Nephron progenitor cell (in vitro differentiated cells): ENCODE measurements around the gene ACADM.

Source experiments
- DNase-seq: peaks from one replicate; pipeline ENCODE4 v3.0.0; 2021
- H3K27ac Mint-ChIP-seq: 2 replicates; pipeline ENCODE4 v1.8.0; 2021; ENCODE audit warnings: mild to moderate bottlenecking, moderate library complexity, mixed read lengths
- H3K27me3 Mint-ChIP-seq: 2 replicates; pipeline ENCODE4 v1.8.0; 2021; ENCODE audit warnings: mild to moderate bottlenecking, low read depth, mixed read lengths; ENCODE audit not compliant: poor library complexity
- H3K36me3 Mint-ChIP-seq: 2 replicates; pipeline ENCODE4 v1.8.0; 2021; ENCODE audit warnings: low read depth, mixed read lengths
- H3K4me1 Mint-ChIP-seq: 2 replicates; pipeline ENCODE4 v1.8.0; 2021; ENCODE audit warnings: mixed read lengths
- H3K4me3 Mint-ChIP-seq: 2 replicates; pipeline ENCODE4 v1.8.0; 2021; ENCODE audit warnings: mild to moderate bottlenecking, moderate library complexity, mixed read lengths
- H3K9me3 Mint-ChIP-seq: 2 replicates; pipeline ENCODE4 v1.8.0; 2021; ENCODE audit warnings: mild to moderate bottlenecking, moderate library complexity, mixed read lengths
- TF ChIP-seq, protein P1 (sequence below): fragments of 200-600 bp; sonication (generic); IDR thresholded peaks from 2 replicates; pipeline ENCODE4 v1.5.0; 2021; ENCODE audit warnings: antibody characterized with exemption

The ACADM gene

DNA sequence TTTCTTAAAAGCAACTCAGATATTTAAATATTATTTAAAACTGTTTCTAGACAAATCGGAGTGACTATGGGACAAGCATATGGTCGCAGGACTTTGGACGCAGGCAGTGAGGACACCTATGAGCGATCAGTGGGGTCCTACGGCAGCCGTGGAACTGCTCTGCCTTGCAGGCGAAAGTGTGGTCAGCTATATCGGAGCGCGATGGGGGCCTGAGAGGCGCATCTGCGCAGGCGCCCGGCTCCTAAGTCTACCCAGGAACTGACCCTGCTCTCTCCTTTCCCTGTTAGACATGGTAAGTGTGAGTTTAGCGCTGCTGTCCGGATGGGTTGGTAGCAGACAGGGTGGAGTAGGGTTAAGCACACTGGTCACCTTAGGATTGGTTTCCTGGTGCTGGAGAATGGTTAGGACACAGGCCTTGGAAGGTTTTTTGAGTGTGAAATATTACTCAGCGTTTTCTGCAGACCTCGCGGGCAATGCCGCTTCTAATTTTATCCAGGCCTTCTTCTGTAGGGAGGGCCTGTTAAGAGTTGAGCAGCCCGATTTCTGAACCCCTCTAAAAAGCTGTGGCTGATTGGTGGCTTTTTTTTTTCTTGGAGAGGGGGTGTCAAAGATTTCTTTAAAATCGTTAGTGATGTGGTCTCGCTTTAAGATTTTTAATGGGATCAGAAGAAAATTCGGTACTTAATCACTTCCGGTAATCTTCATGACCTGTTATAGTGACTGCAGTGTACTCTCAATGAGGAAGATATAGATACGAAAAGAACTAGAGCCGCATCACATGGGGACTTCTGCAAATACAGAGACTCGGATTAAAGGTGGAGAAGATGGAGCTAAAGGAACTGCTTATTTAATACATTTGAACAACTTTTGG lies 61.7 kb downstream of the ACADM start, which contains the start of gene RABGGTB:
Gene RABGGTB (plus strand): TSS at position 274 of the 871 bp plus-strand sequence. CDS start 16 bp downstream, at position 290.
- Mint-ChIP-seq H3K36me3 (peaks cover 23% of the 10 kb centered on the region), H3K27ac (peak within 1 kb of the TSS; percentile 99), H3K9me3 (peaks cover 17% of the 10 kb centered on the region), H3K4me3 (peak within 1 kb of the TSS; percentile 96), H3K27me3 (no peaks in the 10 kb centered on the region), H3K4me1 (peaks cover 55% of the 10 kb centered on the region)
- DNase-seq, result peak; percentile 96
- TF ChIP-seq, protein P1, sequence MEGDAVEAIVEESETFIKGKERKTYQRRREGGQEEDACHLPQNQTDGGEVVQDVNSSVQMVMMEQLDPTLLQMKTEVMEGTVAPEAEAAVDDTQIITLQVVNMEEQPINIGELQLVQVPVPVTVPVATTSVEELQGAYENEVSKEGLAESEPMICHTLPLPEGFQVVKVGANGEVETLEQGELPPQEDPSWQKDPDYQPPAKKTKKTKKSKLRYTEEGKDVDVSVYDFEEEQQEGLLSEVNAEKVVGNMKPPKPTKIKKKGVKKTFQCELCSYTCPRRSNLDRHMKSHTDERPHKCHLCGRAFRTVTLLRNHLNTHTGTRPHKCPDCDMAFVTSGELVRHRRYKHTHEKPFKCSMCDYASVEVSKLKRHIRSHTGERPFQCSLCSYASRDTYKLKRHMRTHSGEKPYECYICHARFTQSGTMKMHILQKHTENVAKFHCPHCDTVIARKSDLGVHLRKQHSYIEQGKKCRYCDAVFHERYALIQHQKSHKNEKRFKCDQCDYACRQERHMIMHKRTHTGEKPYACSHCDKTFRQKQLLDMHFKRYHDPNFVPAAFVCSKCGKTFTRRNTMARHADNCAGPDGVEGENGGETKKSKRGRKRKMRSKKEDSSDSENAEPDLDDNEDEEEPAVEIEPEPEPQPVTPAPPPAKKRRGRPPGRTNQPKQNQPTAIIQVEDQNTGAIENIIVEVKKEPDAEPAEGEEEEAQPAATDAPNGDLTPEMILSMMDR, result no peak

DNA sequence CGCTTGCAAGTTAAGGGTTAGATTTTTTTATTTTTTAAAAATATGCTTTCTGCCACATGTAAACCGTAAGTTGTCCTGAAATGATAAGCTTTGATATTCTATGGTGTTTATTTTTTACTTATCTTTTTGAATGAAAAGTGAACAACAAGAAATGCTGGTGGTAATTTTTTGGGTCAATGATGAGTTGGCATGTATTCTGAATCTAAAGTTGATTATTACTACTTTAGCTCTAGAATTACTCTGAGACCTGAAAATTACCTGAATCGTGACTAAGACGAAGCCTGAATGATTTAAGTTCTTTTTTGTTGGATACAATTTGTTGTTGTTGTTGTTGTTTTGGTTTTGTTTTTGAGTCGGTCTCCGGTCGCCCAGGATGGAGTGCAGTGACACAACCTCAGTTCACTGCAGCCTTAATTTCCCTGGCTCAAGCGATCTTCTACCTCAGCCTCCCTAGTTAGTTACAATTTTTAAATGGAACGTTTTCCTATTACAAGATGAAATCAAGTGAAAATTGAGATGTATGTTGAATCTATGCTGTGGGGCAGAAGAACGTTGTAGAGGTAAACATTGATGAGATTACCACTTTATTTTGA lies 62.5 kb downstream of the ACADM start:
- TF ChIP-seq, protein P1, result no peak
- H3K9me3 Mint-ChIP-seq, result peaks cover 14% of the 10 kb centered on the region
- DNase-seq, result no peak
- peaks cover 62% of the 10 kb centered on the region for H3K4me1 Mint-ChIP-seq
- peaks cover 31% of the 10 kb centered on the region for H3K36me3 Mint-ChIP-seq
- peak overlapping the region; percentile 99 for H3K27ac Mint-ChIP-seq
- no peaks in the 10 kb centered on the region for H3K27me3 Mint-ChIP-seq
- H3K4me3 Mint-ChIP-seq, result peak overlapping the region; percentile 96

DNA sequence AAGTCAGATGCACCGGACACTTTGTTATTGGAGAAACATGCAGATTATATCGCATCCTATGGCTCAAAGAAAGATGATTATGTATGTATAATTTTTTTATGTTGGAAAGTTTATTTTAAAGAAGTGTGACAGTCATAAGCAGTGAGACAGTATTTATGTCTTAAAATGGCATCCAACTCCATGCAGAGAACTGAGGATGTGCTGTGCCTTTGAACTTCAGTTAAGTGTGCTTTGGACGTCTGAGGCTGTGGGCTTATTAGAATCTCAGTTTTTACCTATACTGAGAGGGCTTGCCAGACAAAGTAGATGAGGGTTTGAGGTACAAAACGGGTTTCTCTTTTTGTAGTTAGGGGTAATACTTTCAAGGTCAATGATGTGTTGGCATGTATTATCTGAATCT lies 63.0 kb downstream of the ACADM start:
- Mint-ChIP-seq H3K36me3 (peaks cover 36% of the 10 kb centered on the region), H3K4me1 (peaks cover 62% of the 10 kb centered on the region), H3K4me3 (peak overlapping the region; percentile 96)

DNA sequence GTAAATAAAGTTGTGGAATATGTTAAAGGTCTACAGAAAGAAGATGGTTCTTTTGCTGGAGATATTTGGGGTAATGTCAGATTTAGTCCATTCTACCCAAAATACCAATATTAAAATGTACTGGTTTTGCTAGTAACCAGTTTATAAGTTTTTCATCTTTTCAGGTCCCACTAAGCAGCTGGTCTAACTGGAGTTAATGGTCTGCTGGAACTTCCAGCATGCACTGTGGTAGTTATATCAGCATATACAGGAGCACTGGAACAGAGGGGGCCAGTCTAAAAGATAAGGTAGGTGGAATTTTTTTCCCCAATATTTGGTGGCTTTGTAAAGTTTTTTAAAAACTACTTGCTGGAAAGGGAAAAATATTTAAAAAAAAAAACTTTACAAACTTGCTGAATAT lies 65.5 kb downstream of the ACADM start:
- peak overlapping the region; percentile 86 for H3K27ac Mint-ChIP-seq
- H3K4me1 Mint-ChIP-seq, result peaks cover 62% of the 10 kb centered on the region
- peaks cover 51% of the 10 kb centered on the region for H3K36me3 Mint-ChIP-seq
- H3K4me3 Mint-ChIP-seq, result peak overlapping the region; percentile 96
- no peak for DNase-seq
- H3K9me3 Mint-ChIP-seq, result no peaks in the 10 kb centered on the region
- TF ChIP-seq, protein P1, result no peak
- H3K27me3 Mint-ChIP-seq, result no peaks in the 10 kb centered on the region

More for the DNA sequence above, 63.0 kb downstream of the ACADM start:
- H3K27ac Mint-ChIP-seq, result peak overlapping the region; percentile 81
- TF ChIP-seq, protein P1, result no peak
- no peaks in the 10 kb centered on the region for H3K27me3 Mint-ChIP-seq
- peaks cover 14% of the 10 kb centered on the region for H3K9me3 Mint-ChIP-seq
- no peak for DNase-seq

DNA sequence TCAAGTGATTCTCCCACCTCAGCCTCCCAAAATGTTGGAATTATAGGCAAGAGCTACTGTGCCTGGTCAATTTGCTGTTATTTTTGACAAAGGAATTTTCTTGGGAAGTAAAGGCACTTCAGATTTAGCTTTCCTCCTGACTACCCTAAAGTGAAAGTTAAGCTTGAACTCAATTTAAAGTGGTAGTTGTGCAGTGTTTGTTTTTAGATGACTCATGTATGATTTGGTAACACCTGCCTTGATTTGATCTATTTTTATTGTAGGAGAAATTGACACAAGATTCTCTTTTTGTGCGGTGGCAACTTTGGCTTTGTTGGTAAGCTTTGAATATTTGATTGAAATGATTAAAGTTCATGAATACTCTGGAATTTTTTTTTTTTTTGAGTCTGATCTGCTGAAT lies 66.5 kb downstream of the ACADM start:
- Mint-ChIP-seq H3K36me3 (peaks cover 60% of the 10 kb centered on the region), H3K4me1 (peaks cover 56% of the 10 kb centered on the region), H3K27me3 (no peaks in the 10 kb centered on the region), H3K9me3 (no peaks in the 10 kb centered on the region), H3K27ac (peak overlapping the region; percentile 70), H3K4me3 (peak overlapping the region; percentile 18)
- no peak for DNase-seq
- TF ChIP-seq, protein P1, result no peak
